HL-60 (cell line): Measurements from ENCODE around the gene CHDH.

Experiments
- DNase-seq, 2 experiments: peaks; one replicate each; pipeline ENCODE4 v3.0.0-alpha.2; 2010 to 2020; ENCODE audit warnings: low read depth in 1 of 2, low spot score in 1 of 2
- H3K27ac ChIP-seq: fragments of 250-450 bp; sonication (Bioruptor Pico); replicated peaks from 2 replicates; pipeline ENCODE4 v1.5.1; 2020; ENCODE audit warnings: mild to moderate bottlenecking, moderate library complexity
- H3K27me3 ChIP-seq: fragments of 250-450 bp; sonication (Bioruptor Pico); 2 replicates; pipeline ENCODE4 v1.5.1; 2021; ENCODE audit warnings: mild to moderate bottlenecking, moderate library complexity; ENCODE audit not compliant: insufficient read depth, poor library complexity, severe bottlenecking
- H3K4me3 ChIP-seq: replicated peaks from 2 replicates; pipeline ENCODE4 v1.5.1; 2011; ENCODE audit warnings: mild to moderate bottlenecking, control low read depth, low read length; ENCODE audit not compliant: insufficient read depth
- CTCF ChIP-seq: IDR thresholded peaks from one replicate; pipeline ENCODE4 v1.5.1; 2011; ENCODE audit warnings: low read length, control low read depth, inconsistent platforms; ENCODE audit not compliant: insufficient read depth
- GABPA ChIP-seq: IDR thresholded peaks from 2 replicates; pipeline ENCODE4 v1.6.1; 2012; ENCODE audit warnings: low read depth
- POLR2AphosphoS5 ChIP-seq: IDR thresholded peaks from 2 replicates; pipeline ENCODE4 v1.6.1; 2012; ENCODE audit warnings: low read depth
- REST ChIP-seq: IDR thresholded peaks from 2 replicates; pipeline ENCODE4 v1.6.1; 2012; ENCODE audit warnings: low read depth; ENCODE audit not compliant: insufficient replicate concordance
- SPI1 ChIP-seq: IDR thresholded peaks from 2 replicates; pipeline ENCODE4 v1.6.1; 2012; ENCODE audit warnings: low read depth, mild to moderate bottlenecking, borderline replicate concordance

Gene CHDH

DNA sequence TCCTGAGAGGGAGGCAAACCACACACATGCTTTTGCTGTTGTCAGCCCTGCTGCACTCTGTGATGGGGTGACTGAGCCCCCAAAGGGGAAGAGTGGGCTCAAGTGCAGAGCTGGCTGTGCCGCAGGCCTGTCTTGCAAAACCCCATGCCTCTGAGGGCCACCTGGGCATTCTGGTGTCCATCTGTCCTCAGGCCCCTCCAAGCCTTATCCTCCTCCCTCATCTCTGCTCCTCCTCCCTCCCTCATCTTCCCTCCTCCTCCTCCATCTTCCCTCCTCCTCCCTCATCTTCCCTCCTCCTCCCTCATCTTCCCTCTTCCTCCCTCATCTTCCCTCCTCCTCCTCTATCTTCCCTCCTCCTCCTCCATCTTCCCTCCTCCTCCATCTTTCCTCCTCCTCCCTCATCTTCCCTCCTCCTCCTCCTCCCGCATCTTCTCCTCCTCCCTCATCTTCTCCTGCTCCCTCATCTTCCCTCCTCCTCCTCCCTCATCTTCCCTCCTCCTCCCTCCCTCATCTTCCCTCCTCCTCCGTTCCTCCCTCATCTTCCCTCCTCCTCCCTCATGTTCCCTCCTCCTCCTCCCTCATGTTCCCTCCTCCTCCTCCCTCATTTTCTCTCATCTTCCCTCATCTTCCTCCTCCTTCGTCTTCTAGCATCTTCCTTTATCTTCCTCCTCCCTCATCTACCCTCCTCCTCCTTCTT is 40.6 kb downstream of the CHDH start:
- no peak overlapping the region for H3K27ac ChIP-seq
- no peaks in the 10 kb centered on the region for H3K27me3 ChIP-seq

DNA sequence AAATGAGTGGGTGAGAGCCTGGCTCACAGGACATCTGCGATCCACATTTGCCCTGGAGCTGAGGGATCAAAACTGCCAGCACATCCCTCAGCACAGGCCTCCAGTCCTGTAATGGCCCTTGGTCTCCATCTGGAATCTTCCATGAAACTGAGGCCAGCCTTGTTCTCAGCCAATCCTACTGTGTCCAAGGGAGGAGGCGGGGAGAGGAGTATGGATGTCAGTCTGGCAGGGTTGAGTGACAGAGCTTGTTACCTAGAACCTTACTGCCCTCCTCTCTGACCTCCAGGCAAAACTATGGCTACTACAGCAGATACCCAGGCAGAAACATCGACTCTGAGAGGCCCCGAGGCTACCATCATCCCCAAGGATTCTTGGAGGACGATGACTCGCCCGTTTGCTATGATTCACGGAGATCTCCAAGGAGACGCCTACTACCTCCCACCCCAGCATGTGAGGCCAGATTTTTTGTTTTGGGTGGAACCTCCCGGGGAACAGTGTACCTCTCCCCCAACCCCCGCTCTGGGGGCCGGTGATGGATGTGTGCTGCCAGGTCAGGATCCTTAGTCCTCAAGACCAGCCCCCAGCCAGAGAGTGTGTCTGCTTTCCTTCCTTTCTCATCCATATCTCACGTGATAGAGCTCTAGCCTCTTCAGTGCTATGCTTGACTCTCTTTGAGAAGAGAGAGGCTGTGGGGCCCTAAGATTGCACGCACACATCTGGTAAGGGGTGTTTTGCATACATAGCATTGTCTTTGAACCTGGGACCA is 41.3 kb downstream of the CHDH start:
- Histone ChIP-seq H3K4me3 (no peak overlapping the region), H3K27ac (no peak overlapping the region), H3K27me3 (no peaks in the 10 kb centered on the region)
- TF ChIP-seq CTCF (no peak), REST (no peak), POLR2AphosphoS5 (no peak), SPI1 (no peak), GABPA (no peak)
- no peak for DNase-seq

More for the DNA sequence above, 40.6 kb downstream of the CHDH start:
- no peak for TF ChIP-seq GABPA
- TF ChIP-seq REST: no peak
- no peak for TF ChIP-seq CTCF
- no peak for TF ChIP-seq POLR2AphosphoS5
- TF ChIP-seq SPI1: no peak
- H3K4me3 ChIP-seq: no peak overlapping the region
- no peak for DNase-seq

DNA sequence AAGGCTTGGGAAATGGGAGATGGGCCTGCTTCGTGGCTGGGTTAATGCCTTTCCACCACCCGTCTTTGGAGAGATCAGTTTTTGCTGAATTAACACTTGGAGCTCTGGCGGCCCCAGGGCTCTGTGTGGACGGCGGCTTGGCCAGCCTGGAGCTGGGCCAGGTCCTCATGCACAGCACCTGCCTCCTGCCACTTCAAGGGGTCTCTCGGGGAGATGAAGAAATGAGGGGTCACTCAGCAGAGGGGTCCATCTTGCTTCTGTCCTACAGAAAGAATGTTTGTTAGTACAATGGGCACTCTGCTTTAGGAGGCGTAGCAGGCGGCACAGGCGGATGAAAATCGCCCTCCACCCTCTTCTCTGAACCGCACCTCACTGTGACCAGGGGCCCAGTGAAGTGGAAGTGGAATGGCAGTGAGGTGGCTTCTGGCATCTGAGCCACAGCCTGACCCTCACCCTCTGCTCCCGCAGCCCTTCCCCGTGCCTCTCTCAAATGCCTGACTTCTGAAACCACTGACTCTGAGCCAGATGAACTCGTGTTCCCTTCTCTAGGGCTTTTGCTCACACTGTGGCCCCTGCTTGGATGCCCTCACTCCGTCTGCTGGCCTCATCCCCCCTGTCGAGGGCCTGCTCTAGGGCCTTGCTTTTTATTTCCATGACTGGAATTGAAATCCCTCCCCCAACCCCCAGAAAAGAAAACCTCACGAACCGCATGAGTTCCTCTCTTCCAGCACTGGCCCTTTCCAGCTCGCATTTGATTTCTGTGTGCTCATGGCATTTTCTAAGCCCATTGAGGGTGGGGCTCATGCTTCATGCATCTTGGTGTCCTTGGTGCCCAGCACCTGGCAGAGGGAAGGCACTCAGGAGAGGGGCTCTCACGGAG is 42.2 kb downstream of the CHDH start:
- Histone ChIP-seq H3K27me3 (no peaks in the 10 kb centered on the region), H3K4me3 (no peak overlapping the region), H3K27ac (no peak overlapping the region)
- TF ChIP-seq REST (no peak), GABPA (no peak), CTCF (no peak), POLR2AphosphoS5 (no peak), SPI1 (no peak)
- no peak for DNase-seq
